G401.6 (cell line): ENCODE data around the gene MR1.
A peak's percentile ranks its signal among the peaks of the same experiment; 100 is the strongest.

Experiments used
- FAIRE-seq: peaks from 2 replicates; lab custom pipeline; 2012; peaks lifted over from hg19 to GRCh38; lab: Jason Lieb, UNC

Gene MR1

GRCh38 chr1:181091309-181092040, 57.7 kb downstream of the MR1 start:
- no peak for FAIRE-seq

- FAIRE-seq = no peak
These were observed 58.3 kb downstream of the MR1 start for GRCh38 chr1:181092056-181092455.

- FAIRE-seq = no peak
These were observed 59.2 kb downstream of the MR1 start for GRCh38 chr1:181092883-181093458.

- FAIRE-seq = no peak
These were observed 60.8 kb downstream of the MR1 start for GRCh38 chr1:181094416-181095212.

GRCh38 chr1:181095260-181095659, 61.5 kb downstream of the MR1 start:
- FAIRE-seq = no peak

- FAIRE-seq = no peak
These were observed 62.0 kb downstream of the MR1 start for GRCh38 chr1:181095763-181096184.

GRCh38 chr1:181097242-181097641, 63.5 kb downstream of the MR1 start:
- no peak for FAIRE-seq

GRCh38 chr1:181099152-181100014, 65.6 kb downstream of the MR1 start:
- no peak for FAIRE-seq

GRCh38 chr1:181100015-181100905, 66.5 kb downstream of the MR1 start:
- no peak for FAIRE-seq

- no peak for FAIRE-seq
These were observed 67.2 kb downstream of the MR1 start for GRCh38 chr1:181100934-181101333.

GRCh38 chr1:181101581-181102226, 67.9 kb downstream of the MR1 start:
- peak; percentile 79 for FAIRE-seq

GRCh38 chr1:181102841-181103240, 69.1 kb downstream of the MR1 start:
- no peak for FAIRE-seq

- no peak for FAIRE-seq
These were observed 69.6 kb downstream of the MR1 start for GRCh38 chr1:181103399-181103798.

GRCh38 chr1:181104042-181104789, 70.4 kb downstream of the MR1 start:
- no peak for FAIRE-seq

GRCh38 chr1:181104790-181105133, 71.0 kb downstream of the MR1 start:
- FAIRE-seq = no peak

- FAIRE-seq = no peak
These were observed 71.6 kb downstream of the MR1 start for GRCh38 chr1:181105134-181106021.

- FAIRE-seq = no peak
These were observed 72.2 kb downstream of the MR1 start for GRCh38 chr1:181106022-181106312.

GRCh38 chr1:181106479-181106878, 72.7 kb downstream of the MR1 start:
- FAIRE-seq = no peak

- no peak for FAIRE-seq
These were observed 73.9 kb downstream of the MR1 start for GRCh38 chr1:181107711-181108110.
